SK-N-SH (cell line): ENCODE measurements around the gene KCNIP4.

Source experiments
- CTCF ChIP-seq: fragments of 200-600 bp; sonication (generic); IDR thresholded peaks from 2 replicates; pipeline ENCODE4 v1.6.1; 2017; ENCODE audit warnings: antibody characterized with exemption, mild to moderate bottlenecking, moderate library complexity
- EZH2phosphoT487 ChIP-seq: fragments of 200-600 bp; sonication (generic); IDR thresholded peaks from 2 replicates; pipeline ENCODE4 v1.6.1; 2017; ENCODE audit warnings: low read depth, mixed run types, mild to moderate bottlenecking, antibody characterized with exemption, moderate library complexity, borderline replicate concordance
- MAX ChIP-seq: IDR thresholded peaks from 2 replicates; pipeline ENCODE4 v1.4.0; 2012; ENCODE audit warnings: low read depth
- NRF1 ChIP-seq: IDR thresholded peaks from 2 replicates; pipeline ENCODE4 v1.6.1; 2012; ENCODE audit warnings: low read depth, mild to moderate bottlenecking, low read length
- PBX3 ChIP-seq: IDR thresholded peaks from 2 replicates; pipeline ENCODE4; 2012
- POLR2AphosphoS5 ChIP-seq: IDR thresholded peaks from 2 replicates; pipeline ENCODE4 v1.6.1; 2012; ENCODE audit warnings: low read depth, low read length
- REST ChIP-seq: IDR thresholded peaks from 2 replicates; pipeline ENCODE4 v1.6.1; 2012; ENCODE audit warnings: mild to moderate bottlenecking, low read depth, low read length, moderate library complexity
- SMC3 ChIP-seq: IDR thresholded peaks from 2 replicates; pipeline ENCODE4 v1.6.1; 2012; ENCODE audit warnings: low read depth, low read length, improper control_type of control experiment
- TEAD4 ChIP-seq: IDR thresholded peaks from 2 replicates; pipeline ENCODE4 v1.4.0; 2012; ENCODE audit warnings: mild to moderate bottlenecking, borderline replicate concordance; ENCODE audit not compliant: insufficient read depth

GRCh38 chr4:21709761-21710160 lies 238.8 kb downstream of the KCNIP4 start:
- TF ChIP-seq CTCF (no peak), MAX (no peak), EZH2phosphoT487 (no peak), SMC3 (no peak), TEAD4 (no peak), PBX3 (no peak), NRF1 (no peak), POLR2AphosphoS5 (no peak), REST (no peak)
